Prostate gland (tissue), 2 donors: Measurements from ENCODE around the gene ZNF436.

ENCODE experiments used
- CTCF ChIP-seq, 4 experiments: fragments of 200-600 bp in 2 of 4; fragments of 450-650 bp in 2 of 4; sonication (generic) in 2 of 4; IDR thresholded peaks; 1 replicate in 3 of 4; 2 replicates in 1 of 4; pipeline ENCODE4 v1.5.1; 2016 to 2019; ENCODE audit warnings: antibody characterized with exemption in 4 of 4, mild to moderate bottlenecking in 2 of 4, moderate library complexity in 2 of 4
- POLR2A ChIP-seq: fragments of 450-650 bp; IDR thresholded peaks from one replicate; pipeline ENCODE4 v1.6.1; 2016; ENCODE audit warnings: antibody characterized with exemption, mild to moderate bottlenecking
- POLR2AphosphoS5 ChIP-seq: sonication (generic); formaldehyde crosslinking; IDR thresholded peaks from one replicate; pipeline ENCODE4 v1.6.1; 2017; ENCODE audit warnings: antibody characterized with exemption

- TF ChIP-seq POLR2A (no peak), CTCF (IDR thresholded peaks at IDR 0.05) (no peak), POLR2AphosphoS5 (no peak)
Measured at GRCh38 chr1:23380719-23381118, 11.1 kb upstream of the ZNF436 start.
